Measurements from ENCODE around the gene CARHSP1.
"Not testable (repeated sequence)": the region's sequence is repeated elsewhere in the genome, so short reads cannot be mapped to it uniquely, and the experiment has no call there.

CARHSP1 gene

DNA sequence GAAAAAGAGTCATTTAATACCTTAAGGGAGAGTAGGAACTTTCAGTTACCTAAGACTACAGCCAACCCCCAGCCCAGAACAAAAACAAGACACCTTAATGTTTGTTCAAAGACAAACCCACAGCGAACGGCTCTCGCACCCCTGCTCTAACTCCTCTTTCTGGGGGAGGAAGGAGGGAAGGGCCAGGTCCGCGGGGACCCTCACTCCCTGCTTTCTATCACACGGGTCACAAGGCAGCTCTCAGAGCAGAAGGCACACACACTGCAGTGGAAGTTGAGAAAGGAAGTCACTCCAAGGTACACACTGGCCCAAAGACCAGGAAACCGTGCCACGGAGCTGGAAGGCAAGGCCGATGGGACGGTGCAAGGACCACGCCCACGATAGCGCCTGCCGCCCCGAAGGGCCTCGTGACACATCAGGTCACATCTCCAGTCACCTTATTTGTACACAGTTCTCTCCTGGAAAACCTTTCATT is 23.3 kb upstream of the CARHSP1 start:
- no peak for DNase-seq

DNA sequence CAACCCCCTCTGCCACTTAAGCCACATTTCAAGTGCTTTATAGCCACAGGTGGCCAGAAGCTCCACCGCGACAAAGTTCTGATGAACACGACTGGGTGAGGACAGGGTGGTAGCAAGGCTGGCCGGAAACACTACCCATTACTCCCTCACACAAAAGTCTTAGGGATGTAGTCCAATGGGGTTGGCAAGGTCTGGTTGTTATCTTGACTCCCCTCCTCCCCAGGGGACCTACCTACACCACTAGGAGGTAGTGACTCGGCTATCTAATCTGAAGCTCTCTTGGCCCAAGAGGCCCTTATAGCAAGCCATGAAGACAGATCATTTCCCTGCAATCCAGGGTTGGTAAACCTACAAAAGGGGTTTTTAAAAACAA is 21.7 kb upstream of the CARHSP1 start:
- no peak for DNase-seq

DNA sequence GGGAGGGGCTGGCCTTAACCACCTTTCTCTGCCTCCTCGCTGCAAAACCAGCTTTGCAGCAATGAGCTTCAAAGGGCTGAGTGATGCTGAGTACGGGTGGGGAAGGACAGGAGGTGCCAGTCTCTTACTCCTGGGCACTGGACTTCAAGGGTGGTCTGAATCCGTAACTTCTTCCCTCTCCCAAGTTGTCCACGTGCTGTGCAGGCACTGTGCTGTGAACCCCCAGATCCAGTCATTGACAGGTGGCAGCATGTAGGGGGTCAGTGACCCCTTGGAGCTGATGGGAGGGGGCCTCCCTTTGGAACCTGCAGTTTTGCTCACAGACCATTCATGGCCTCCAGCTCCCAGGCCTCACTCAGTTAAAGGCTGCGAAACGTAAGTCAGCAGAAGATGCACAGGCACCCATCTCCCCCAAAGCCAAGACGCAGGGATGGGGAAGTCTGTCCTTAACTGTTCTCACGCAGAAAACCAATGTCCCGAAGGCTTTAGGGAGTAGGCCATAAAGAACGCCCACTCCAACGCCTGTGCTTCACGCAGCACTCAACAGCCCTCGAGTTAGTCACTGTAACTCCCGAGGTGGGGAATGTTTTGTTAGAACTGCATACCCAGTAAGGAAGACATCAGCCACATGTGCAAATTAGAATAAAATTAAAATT is 21.2 kb upstream of the CARHSP1 start:
- no peak for DNase-seq

DNA sequence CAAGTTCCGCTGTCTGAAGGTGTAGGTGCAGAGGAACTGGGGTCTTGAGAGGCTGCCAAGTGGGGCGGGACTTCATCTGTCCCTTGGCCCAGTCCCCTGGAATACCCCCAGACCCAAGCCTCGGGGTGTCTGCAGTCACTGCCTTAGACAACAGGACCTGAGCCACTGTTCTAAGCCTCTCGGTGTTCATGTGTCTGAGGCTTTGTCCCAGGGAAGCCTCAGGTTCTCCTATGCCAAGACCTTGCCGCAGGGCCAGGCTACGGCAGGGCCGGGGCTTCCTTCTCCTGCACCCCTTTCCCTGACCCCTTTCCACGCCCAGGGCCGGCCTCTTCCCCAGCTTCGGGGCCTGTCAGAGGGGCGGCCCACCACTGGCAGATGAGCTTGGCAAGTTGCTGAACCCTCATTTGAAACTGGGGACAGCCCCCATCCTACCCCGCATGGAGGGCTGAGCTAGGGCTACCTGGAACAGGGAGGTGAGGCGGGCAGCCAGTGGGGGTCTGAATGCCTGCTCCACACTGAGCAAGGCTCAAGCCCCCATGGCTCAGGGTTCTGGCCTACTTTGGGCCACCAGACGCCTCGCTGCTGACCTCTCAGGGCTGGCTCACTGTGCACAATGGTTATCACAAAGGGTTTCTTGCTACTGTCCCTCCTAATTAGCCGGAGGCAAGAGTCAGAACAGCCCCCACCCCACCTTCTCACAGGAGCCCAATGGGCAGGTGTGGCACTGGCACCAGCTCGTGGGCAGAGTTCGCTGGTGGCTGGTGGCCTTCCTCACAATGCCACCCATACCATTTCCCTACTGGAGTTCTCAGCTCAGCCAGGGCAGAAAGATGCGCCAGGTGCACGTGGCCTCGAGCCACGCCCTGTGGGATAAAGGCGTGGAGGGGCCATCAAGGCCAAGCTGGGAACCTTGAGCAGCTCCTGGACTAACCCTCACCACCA is 20.4 kb upstream of the CARHSP1 start:
- no peak for DNase-seq

DNA sequence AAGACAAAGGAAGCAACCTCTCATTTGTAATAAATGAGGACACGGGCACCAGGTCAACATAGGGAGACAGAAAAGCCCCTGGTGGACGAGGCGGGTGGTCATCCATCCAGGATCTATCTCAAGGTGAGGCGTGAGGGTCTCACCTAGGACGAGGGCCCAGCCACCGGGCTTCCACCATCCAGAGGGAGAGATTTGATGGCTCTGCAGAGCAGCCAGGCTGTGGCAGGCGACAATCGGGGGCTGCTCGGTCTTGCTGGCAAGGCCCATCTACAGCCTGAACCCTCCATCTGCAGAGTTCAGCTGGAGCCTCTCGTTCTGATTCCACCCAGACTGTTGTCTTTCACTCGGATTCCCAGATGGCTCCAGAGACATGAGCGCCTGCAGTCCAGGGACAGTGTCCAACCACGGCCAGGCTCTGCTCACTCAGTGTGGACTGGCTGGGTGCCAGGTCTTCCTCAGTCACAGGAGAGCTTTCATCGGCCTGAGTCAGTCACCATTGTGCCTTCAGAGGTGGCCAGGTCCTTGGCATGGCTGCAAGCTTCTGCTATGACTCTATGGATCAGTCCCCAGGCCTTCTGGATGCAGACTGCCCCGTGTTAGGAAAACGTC is 19.2 kb upstream of the CARHSP1 start:
- no peak for DNase-seq

DNA sequence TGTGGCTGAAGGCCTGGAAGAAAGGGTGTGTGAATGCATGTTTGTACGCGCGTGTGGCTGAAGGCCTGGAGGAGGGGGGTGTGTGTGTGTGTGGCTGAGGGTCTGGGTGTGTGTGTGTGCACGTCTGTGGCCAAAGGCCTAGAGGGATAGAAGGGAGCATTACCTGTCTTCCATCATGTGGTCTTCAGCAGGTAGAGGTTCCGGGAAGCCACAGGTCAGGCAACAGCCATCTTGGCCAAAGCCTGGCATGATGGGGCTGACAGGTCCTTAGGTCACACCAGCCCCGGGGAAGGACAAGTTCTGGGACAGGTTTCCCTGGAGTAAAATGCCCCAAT is 18.6 kb upstream of the CARHSP1 start:
- DNase-seq = no peak

DNA sequence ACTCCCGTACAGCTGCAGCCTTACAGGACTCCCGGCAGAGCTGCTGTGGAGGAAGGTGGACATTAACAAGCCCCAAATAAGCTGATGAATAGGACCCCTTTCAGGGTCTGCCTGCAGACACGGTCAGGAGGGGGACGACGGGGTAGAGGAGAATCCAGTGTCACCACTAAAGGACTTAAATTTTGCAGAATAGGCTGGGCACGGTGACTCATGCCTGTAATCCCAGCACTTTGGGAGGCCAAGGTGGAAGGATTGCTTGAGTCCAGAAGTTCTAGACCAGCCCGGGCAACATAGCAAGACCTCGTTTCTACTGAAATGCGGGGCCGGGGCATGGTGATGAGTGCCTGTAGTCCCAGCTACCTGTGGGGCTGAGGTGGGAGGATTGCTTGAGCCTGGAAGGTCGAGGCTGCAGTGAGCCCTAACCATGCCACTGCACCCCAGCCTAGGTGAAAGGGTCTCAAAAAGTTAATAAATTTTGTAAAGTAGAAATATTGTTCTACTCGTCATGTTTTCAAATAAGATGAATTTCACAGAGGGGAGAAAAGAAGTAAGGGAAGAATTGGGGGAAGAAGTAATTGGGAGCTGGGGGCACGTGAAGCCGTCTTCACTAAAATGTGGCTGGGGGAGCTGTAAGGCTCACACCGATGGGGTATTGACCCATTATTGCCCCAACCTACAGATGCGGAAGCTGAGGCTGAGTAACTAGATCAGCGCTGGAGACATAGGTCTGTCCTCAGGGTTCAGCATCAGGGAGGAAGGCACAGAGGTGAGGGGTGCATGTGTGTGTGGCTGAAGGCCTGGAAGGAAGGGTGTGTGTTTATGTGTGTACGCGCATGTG is 18.0 kb upstream of the CARHSP1 start:
- DNase-seq = no peak

DNA sequence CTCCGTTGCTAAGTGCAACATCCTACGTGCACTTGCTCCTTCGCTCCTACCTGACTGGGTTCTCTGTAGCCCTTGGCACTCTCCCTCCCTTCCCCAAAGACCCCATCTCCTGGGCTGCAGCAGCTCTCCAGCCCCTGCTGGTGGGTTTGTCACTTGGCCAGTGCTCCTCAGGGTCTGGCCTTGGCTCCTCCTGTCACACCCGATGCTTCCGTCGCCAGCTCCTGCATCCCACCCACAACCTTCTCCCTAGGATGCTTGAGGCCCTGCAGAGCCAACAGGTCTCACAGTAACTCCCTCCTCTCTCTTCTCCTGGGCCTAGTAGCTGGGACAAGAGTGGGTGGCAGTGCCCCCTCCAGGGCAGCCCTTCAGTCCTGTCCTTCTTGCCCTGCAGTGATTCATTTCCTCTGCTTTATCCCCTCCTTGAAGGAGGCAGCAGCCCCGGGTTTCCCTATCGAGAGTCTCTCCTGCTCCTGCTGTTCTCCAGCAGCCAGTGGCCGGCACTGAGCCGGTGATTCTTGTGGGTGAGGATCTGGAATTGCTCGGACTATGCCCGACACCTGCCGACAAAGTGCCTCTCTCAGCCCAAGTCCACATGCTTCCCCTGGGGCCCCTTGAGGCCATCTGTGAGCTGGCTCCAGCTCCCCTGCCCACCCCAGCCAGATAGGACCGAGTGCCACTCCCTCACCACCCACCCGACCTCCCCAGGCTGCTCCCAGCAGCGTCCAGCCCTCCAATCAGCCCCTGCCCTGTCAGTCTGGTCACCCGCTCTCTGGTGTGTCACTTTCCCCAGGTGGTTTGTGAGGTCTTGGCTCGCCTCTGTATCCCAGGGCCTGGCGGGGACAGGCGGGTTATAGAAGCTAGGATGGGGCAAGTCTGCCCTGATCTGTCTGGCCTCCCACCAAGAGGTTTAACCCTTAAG is 17.1 kb upstream of the CARHSP1 start:
- no peak for DNase-seq

DNA sequence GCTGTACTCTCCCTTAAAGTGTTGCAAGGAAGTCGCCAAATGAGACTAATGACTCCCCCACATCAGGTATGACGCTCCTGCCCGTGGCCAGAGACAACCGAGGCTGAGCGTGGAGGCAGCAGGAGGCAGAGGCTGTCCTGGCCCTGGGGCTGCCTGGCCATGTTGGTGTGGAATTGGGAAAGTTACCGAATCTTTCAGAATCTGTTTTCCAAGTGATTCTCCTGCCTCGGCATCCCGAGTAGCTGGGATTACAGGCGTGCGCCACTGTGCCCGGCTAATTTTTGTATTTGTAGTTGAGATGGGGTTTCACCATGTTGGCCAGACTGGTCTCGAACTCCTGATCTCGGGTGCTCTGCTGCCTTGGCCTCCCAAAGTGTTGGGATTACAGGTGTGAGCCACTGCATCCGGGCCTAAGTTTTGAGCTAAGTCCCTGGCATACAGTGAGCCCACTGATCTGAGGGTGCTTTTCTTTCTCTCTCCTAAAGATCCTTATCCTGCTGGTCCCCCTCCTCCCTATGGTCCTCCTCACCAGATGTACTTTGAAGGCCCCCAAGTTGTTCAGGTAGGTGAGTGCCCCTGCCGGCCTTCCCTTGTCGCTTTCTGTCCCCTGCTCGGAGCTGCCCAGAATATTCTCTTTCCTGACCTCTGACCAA is 14.0 kb upstream of the CARHSP1 start:
- no peak for DNase-seq

DNA sequence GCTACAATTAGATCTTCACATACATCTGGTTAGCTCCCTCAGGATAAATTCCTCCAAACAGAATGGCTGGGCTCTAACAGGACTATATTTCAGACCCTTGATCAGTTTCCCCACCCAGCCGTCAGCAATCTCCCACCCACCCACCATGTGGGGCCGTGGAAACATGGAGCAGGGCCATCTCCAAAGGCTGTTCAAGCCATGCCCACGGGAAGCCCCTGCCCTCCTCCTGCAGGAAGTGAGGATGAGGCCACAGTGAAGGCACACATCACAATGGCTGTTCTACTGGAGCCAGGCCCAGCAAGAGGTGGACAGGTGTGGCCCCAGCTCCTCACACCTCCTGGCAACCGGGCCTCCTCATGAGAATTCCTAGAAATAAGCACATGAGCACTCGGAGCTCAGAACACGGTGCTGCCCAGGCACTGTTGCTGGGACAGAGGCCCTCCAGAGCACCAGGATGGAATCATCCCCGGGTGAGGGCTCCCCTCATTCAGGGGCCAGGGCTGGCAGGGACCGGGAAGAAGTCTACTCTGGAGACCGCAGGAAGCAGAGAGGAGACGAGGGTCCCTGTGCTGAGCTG is 13.3 kb upstream of the CARHSP1 start, which contains the start of gene LITAFD:
LITAFD (plus strand) TSS at position 311 of the 577 bp plus-strand sequence. CDS start 2,005 bp downstream, outside the sequence.
- DNase-seq = no peak

DNA sequence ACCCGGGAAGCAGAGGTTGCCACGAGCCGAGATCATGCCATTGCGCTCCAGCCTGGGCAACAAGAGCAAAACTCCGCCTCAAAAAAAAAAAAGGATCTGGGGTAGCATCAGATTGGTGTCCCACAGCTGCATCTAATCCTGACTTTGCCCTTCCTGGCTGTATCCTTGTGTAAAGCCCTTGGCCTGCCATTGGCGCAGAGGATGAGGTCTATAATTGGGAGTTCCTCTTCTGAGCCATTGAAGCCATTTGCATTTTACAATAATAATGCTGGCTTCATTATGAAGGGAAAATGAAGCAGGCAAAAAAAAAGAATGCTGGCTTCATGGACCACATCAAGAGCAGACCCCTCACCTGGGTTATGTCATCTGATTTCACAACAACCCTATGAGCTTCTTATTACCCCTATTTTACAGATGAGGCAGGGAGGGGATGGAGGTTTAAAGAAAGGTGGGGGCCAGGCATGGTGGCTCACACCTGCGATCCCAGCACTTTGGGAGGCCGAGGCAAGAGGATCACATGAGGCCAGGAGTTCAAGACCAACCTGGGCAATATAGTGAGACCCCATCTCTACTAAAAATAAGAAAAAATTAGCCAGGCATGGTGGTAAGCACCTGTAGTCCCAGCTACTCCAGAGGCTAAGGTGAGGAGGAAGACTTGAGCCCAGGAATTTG is 12.2 kb upstream of the CARHSP1 start:
- no peak for DNase-seq

DNA sequence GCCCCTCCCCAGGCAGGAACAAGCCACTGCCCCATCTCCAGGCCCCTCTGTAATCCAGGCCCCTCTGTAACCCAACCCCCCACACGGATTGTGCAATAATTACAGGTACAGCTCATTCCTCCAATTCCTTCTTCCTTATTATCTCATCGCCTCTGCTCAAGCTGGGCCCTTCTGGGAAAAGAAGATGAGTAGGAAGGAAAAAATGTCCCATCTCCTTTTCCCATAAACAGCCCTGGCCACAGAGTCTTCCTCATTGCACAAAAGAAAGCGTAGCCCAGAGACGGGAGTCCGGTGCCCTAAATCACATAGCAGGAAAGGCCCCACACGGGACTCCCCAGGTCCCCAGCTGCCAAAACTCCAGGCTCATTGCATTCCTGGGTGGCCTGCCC is 9.7 kb upstream of the CARHSP1 start:
- DNase-seq = no peak

DNA sequence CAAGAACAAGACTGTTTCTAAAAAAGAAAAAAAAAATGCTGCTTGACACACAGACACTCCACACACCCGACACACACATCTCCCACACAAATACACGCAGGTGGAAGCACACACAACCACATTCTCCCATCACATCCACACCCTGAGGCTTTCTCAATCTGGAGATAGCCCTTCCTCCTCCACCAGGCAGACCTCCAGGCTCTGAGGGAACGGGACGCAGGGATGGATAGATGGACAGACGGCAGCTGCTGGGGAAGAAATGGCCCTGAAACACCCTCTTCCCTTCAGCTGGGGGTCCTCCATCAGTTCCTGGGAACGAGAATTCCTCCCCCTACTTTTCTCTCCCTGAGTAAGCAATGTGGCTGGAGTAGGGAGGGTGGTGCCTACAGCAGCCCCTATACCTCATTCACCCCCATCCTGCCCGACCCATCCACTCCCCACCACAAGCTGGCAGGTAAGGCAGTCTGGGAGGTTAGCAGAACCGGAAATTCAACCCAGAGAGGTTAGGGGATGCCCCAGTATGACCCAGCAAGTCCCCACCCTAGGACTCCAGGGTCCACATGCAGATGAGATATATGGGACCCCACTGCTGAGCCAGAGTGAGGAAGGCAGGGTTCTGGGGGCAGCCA is 9.2 kb upstream of the CARHSP1 start:
- DNase-seq = no peak

DNA sequence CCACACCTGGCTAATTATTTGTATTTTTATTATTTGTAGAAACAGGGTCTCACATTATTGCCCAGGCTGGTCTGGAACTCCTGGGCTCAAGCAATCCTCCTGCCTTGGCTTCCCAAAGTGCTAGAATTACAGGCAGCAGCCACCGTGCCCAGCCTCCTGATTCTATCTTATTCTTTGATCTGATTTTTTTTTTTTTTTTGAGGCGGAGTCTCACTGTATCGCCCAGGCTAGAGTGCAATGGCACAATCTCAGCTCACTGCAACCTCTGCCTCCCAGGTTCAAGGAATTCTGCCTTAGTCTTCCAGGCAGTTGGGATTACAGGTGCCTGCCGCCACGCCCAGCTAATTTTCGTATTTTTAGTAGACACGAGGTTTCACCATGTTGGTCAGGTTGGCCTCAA is 6.5 kb upstream of the CARHSP1 start:
- DNase-seq = not testable (repeated sequence)

DNA sequence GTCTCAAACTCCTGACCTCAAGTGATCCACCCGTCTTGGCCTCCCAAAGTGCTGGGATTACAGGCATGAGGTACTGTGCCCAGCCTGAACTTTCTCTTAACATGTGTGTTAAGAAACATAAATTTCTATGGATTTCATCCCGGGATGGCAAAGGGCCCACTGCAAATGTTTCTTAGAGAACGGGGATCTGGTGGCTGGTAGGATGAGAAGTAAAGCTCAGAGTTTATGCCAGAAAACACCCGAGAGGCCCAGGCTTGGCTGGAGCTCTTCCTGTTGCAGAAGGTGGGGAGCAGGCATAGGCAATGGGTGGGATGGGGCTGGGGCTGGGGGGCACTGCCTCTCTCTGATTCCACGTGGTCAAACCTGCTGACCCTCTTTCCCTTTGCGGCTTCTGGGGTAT is 5.6 kb upstream of the CARHSP1 start:
- no peak for DNase-seq

DNA sequence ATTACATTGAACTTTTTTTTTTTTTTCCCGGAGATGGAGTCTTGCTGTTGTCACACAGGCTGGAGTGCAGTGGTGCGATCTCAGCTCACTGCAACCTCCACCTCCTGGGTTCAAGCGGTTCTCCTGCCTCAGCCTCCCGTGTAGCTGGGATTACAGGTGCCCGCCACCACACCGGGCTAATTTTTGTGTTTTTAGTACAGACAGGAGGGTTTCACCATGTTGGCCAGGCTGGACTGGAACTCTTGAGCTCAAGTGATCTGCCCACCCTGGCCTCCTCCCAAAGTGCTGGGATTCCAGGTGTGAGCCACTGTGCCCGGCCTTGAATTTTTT is 5.0 kb upstream of the CARHSP1 start:
- DNase-seq = not testable (repeated sequence)

DNA sequence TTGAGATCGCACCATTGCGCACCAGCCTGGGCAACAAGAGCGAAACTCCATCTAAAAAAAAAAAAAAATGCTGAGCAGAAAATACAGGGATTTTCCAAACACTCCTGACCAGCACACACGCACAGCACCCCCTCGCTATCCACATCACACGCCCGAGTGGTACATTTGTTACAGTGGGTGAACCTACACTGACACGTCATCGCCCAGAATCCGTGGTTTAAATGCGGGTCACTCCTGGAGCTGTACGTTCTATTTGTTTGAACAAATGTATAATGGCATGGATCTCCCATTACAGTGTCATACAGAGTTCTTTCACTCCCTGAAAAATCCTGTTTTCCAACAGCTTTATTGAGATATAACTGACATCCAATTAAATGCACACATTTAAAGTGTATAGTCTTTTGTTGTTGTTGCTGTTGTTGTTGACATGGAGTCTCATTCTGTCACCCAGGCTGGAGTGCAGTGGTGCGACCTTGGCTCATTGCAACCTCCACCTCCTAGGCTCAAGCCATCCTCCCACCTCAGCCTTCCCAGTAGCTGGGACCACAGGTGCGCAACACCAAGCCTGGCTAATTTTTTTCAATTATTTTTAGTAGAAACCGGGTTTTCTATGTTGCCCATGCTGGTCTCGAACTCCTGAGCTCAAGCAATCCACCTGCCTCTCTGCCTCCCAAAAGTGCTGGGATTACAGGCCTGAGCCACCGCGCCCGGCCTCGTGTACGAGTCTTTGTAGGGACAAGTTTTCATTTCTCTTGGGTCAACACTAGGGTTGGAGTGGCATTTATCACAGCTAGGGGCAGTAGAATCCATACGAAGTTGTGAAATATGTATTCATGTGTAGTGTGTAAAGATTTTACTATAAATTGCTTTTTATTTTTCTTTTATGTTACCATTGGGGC is 4.4 kb upstream of the CARHSP1 start:
- no peak for DNase-seq

DNA sequence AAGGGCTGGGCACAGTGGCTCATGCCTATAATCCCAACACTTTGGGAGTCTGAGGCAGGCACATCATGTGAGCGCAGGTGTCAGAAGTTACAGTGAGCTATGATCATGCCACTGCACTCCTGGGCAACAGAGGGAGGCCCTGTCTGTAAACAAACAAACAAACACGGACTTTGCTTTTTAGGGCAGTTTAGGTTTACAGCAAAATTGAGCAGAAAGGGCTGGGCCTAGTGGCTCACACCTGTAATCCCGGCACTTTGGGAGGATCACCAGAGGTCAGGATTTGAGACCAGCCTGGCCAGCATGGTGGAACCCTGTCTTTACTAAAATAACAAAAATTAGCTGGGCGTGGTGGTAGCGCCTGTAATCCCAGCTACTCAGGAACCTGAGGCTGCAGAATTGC is 3.3 kb upstream of the CARHSP1 start:
- DNase-seq = no peak

DNA sequence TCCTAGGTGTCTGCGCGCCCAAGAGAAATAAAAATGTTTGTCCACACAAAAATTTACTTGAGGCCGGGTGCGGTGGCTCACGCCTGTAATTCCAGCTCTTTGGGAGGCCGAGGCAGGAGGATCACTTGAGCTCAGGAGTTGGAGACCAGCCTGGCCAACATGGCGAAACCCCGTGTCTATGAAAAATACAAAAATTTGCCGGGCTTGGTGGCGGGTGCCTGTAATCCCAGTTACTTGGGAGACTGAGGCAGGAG is 1.1 kb upstream of the CARHSP1 start:
- not testable (repeated sequence) for DNase-seq

Data from activated naive CD4-positive, alpha-beta T cell (primary cell).